NCI-H345 treated with DMSO at 0.1 percent for 48 hours (cell line): ENCODE results near the gene GHR.

ENCODE experiments used
- DNase-seq: peaks from one replicate; lab custom pipeline; 2025; ENCODE audit not compliant: unreplicated experiment; lab: John Stamatoyannopoulos, UW

GHR gene

GRCh38 chr5:42515504-42515903, 92.3 kb downstream of the GHR start:
- DNase-seq, result no peak

GRCh38 chr5:42516282-42517042, 93.2 kb downstream of the GHR start:
- DNase-seq, result no peak

GRCh38 chr5:42517164-42517563, 93.9 kb downstream of the GHR start:
- no peak for DNase-seq

GRCh38 chr5:42518595-42519221, 95.5 kb downstream of the GHR start:
- DNase-seq, result no peak

- DNase-seq, result no peak
Observed at GRCh38 chr5:42520203-42520602, 97.0 kb downstream of the GHR start.

GRCh38 chr5:42520957-42521356, 97.7 kb downstream of the GHR start:
- DNase-seq, result no peak

- no peak for DNase-seq
Observed at GRCh38 chr5:42521406-42521805, 98.2 kb downstream of the GHR start.

GRCh38 chr5:42522783-42523182, 99.5 kb downstream of the GHR start:
- DNase-seq, result no peak

GRCh38 chr5:42526179-42526578, 102.9 kb downstream of the GHR start:
- DNase-seq, result no peak

GRCh38 chr5:42531611-42532010, 108.4 kb downstream of the GHR start:
- DNase-seq, result no peak

- no peak for DNase-seq
Observed at GRCh38 chr5:42542106-42542505, 118.9 kb downstream of the GHR start.

- DNase-seq, result no peak
Observed at GRCh38 chr5:42543774-42544173, 120.5 kb downstream of the GHR start.

- DNase-seq, result no peak
Observed at GRCh38 chr5:42545038-42545437, 121.8 kb downstream of the GHR start.

GRCh38 chr5:42547141-42547540, 123.9 kb downstream of the GHR start:
- no peak for DNase-seq

GRCh38 chr5:42547894-42548293, 124.7 kb downstream of the GHR start:
- DNase-seq, result no peak

GRCh38 chr5:42552597-42552996, 129.4 kb downstream of the GHR start:
- DNase-seq, result no peak

- no peak for DNase-seq
Observed at GRCh38 chr5:42553461-42553860, 130.2 kb downstream of the GHR start.

- DNase-seq, result no peak
Observed at GRCh38 chr5:42555010-42555409, 131.8 kb downstream of the GHR start.

- DNase-seq, result no peak
Observed at GRCh38 chr5:42555797-42556196, 132.6 kb downstream of the GHR start.

- DNase-seq, result no peak
Observed at GRCh38 chr5:42557689-42558088, 134.4 kb downstream of the GHR start.

GRCh38 chr5:42561656-42562055, 138.4 kb downstream of the GHR start:
- DNase-seq, result no peak

- DNase-seq, result no peak
Observed at GRCh38 chr5:42564689-42565356, 141.6 kb downstream of the GHR start.
